Measurements from ENCODE around the gene ULK3.

ULK3 gene

GRCh38 chr15:74842581-74843444, at the start of gene ULK3 (continued):
- TF ChIP-seq ZNF449 (tag by site-specific recombination; IDR thresholded peaks at IDR 0.05) (no peak), ZNF626 (tag by site-specific recombination; IDR thresholded peaks at IDR 0.05) (no peak), AEBP2 (tag by site-specific recombination; IDR thresholded peaks at IDR 0.05; ENCODE audit: borderline replicate concordance) (no peak), ZNF394 (tag by site-specific recombination; IDR thresholded peaks at IDR 0.05; ENCODE audit: borderline replicate concordance) (peak; percentile 8; the same call in 1 of the 2 replicates), ZNF639 (tag by site-specific recombination; IDR thresholded peaks at IDR 0.05) (no peak), ZNF843 (tag by site-specific recombination; IDR thresholded peaks at IDR 0.05) (peak; percentile 62), ZFP41 (tag by site-specific recombination; IDR thresholded peaks at IDR 0.05; ENCODE audit: borderline replicate concordance) (no peak), HOXD13 (CRISPR knock-in tag; IDR thresholded peaks at IDR 0.05; ENCODE audit: borderline replicate concordance) (no peak), SALL2 (tag by site-specific recombination; IDR thresholded peaks at IDR 0.05; ENCODE audit: borderline replicate concordance) (no peak), ZNF776 (tag by site-specific recombination; IDR thresholded peaks at IDR 0.05; ENCODE audit: borderline replicate concordance) (no peak), ZNF169 (tag by site-specific recombination; IDR thresholded peaks at IDR 0.05) (no peak), ZNF513 (tag by site-specific recombination; IDR thresholded peaks at IDR 0.05) (no peak), ZBTB44 (tag by site-specific recombination; IDR thresholded peaks at IDR 0.05) (peak; percentile 78), ZNF19 (tag by site-specific recombination; IDR thresholded peaks at IDR 0.05; ENCODE audit: low read depth) (no peak), PRDM10 (tag by site-specific recombination; IDR thresholded peaks at IDR 0.05) (no peak; the same call in 1 of the 2 replicates), ZNF174 (tag by site-specific recombination; IDR thresholded peaks at IDR 0.05) (no peak), ZNF221 (tag by site-specific recombination; IDR thresholded peaks at IDR 0.05; ENCODE audit: borderline replicate concordance) (no peak; the same call in 1 of the 2 replicates), PRDM4 (tag by site-specific recombination; IDR thresholded peaks at IDR 0.05) (peak; percentile 46; the same call in 1 of the 2 replicates)
